ENCODE data around the gene DOK5. TPM values are rescaled to one million over a fixed set of nuclear protein-coding genes. Genes with fewer than 3 reads are reported as not detected.

DOK5 gene
- total RNA-seq, 1 experiment from 2014 or later = 4.9 TPM

GRCh38 chr20:54469952-54470351 is 5.4 kb upstream of the DOK5 start:
- no peaks in the 10 kb centered on the region for H3K27me3 ChIP-seq (replicated peaks; ENCODE audit: insufficient read depth, low read depth, low read length, poor library complexity)
- TF ChIP-seq EZH2 (IDR thresholded peaks at IDR 0.05; ENCODE audit: borderline replicate concordance, low read depth, low read length, poor library complexity, severe bottlenecking) = no peak
- TF ChIP-seq CTCF (conservative IDR thresholded peaks at IDR 0.05; ENCODE audit: low read depth, low read length) = no peak
- no peaks in the 10 kb centered on the region for H3K4me1 ChIP-seq (ENCODE audit: insufficient read depth, low read length, poor library complexity, severe bottlenecking)
- H3K9me3 ChIP-seq (ENCODE audit: low read depth, low read length, poor library complexity, severe bottlenecking) = no peaks in the 10 kb centered on the region
- POLR2A ChIA-PET (ENCODE audit: low non-redundant PET) = no interaction called here
- no TSS peak for BruUV-seq (replicated peaks)
- CTCF ChIA-PET = no interaction called here
- no peak overlapping the region for H3K27ac ChIP-seq (ENCODE audit: low read depth, low read length, poor library complexity, severe bottlenecking)
- intact Hi-C loops (cut with micrococcal nuclease; ENCODE audit: unreplicated experiment) = no loop called here
- no peak overlapping the region for H3K4me3 ChIP-seq (ENCODE audit: low read depth, low read length, poor library complexity, severe bottlenecking)
- DNase-seq (ENCODE audit: low spot score) = no peak
- H3K36me3 ChIP-seq (ENCODE audit: insufficient read depth, low read length, poor library complexity, severe bottlenecking) = no peaks in the 10 kb centered on the region

- H3K4me1 ChIP-seq (ENCODE audit: insufficient read depth, low read length, poor library complexity, severe bottlenecking) = peaks cover under 1% of the 10 kb centered on the region
- POLR2A ChIA-PET (ENCODE audit: low non-redundant PET) = no interaction called here
- intact Hi-C loops (cut with micrococcal nuclease; ENCODE audit: unreplicated experiment) = no loop called here
- H3K27me3 ChIP-seq (replicated peaks; ENCODE audit: insufficient read depth, low read depth, low read length, poor library complexity) = no peaks in the 10 kb centered on the region
- DNase-seq (ENCODE audit: low spot score) = no peak
- CTCF ChIA-PET = no interaction called here
- BruUV-seq (replicated peaks) = no TSS peak
- H3K36me3 ChIP-seq (ENCODE audit: insufficient read depth, low read length, poor library complexity, severe bottlenecking) = no peaks in the 10 kb centered on the region
- no peak overlapping the region for H3K4me3 ChIP-seq (ENCODE audit: low read depth, low read length, poor library complexity, severe bottlenecking)
- H3K9me3 ChIP-seq (ENCODE audit: low read depth, low read length, poor library complexity, severe bottlenecking) = no peaks in the 10 kb centered on the region
- no peak overlapping the region for H3K27ac ChIP-seq (ENCODE audit: low read depth, low read length, poor library complexity, severe bottlenecking)
- TF ChIP-seq EZH2 (IDR thresholded peaks at IDR 0.05; ENCODE audit: borderline replicate concordance, low read depth, low read length, poor library complexity, severe bottlenecking) (no peak), CTCF (conservative IDR thresholded peaks at IDR 0.05; ENCODE audit: low read depth, low read length) (no peak)
Measured at GRCh38 chr20:54470697-54471096, 4.7 kb upstream of the DOK5 start.

GRCh38 chr20:54472607-54473006 is 2.8 kb upstream of the DOK5 start:
- intact Hi-C loops (cut with micrococcal nuclease; ENCODE audit: unreplicated experiment) = no loop called here
- POLR2A ChIA-PET (ENCODE audit: low non-redundant PET) = no interaction called here
- H3K27ac ChIP-seq (ENCODE audit: low read depth, low read length, poor library complexity, severe bottlenecking) = no peak overlapping the region
- H3K4me3 ChIP-seq (ENCODE audit: low read depth, low read length, poor library complexity, severe bottlenecking) = no peak overlapping the region
- no peak for TF ChIP-seq EZH2 (IDR thresholded peaks at IDR 0.05; ENCODE audit: borderline replicate concordance, low read depth, low read length, poor library complexity, severe bottlenecking)
- TF ChIP-seq CTCF (conservative IDR thresholded peaks at IDR 0.05; ENCODE audit: low read depth, low read length) = no peak
- no peaks in the 10 kb centered on the region for H3K27me3 ChIP-seq (replicated peaks; ENCODE audit: insufficient read depth, low read depth, low read length, poor library complexity)
- CTCF ChIA-PET = no interaction called here
- peaks cover 10% of the 10 kb centered on the region for H3K4me1 ChIP-seq (ENCODE audit: insufficient read depth, low read length, poor library complexity, severe bottlenecking)
- no peaks in the 10 kb centered on the region for H3K9me3 ChIP-seq (ENCODE audit: low read depth, low read length, poor library complexity, severe bottlenecking)
- no peaks in the 10 kb centered on the region for H3K36me3 ChIP-seq (ENCODE audit: insufficient read depth, low read length, poor library complexity, severe bottlenecking)
- DNase-seq (ENCODE audit: low spot score) = no peak
- no TSS peak for BruUV-seq (replicated peaks)

All from A673 (cell line).